Measurements from ENCODE around the gene MRPS10.

DNA sequence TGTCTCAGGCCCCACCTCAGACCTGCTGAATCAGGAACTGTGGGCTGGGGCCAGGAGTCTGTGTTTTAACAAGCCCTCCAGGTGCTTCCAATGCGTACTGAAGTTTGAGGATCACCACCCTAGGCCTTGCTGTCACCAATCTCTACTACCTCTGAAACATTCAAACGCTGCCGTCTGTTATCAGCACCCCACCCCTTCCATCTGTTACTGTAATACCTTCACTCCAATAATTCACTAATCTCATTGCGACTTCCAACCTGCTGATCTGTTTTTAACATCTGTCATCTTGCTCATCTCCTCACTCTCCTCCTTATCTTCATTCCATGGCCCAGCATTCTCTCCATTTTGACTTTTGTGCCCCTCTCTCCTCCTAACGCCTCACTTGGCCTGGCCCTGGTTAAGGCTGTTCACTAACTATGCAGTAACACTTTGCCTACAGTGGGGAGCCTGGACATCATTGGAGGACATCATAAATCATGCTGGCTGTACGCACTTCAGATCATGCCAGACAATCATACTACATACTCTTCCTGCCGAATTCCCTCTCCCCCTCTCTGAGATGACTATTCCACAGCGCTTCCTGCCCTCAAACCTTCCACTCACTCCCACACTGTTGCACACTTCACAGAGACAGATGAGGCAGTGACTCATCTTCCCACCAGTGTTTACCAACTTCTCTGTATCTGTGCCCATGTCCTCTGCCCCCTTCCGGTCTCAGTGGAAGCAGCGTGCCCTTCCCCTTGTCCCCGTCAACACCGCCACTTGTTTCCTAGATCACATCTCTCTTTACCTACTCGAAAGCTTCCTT lies 19.9 kb downstream of the MRPS10 start:
- TF ChIP-seq, protein P1, sequence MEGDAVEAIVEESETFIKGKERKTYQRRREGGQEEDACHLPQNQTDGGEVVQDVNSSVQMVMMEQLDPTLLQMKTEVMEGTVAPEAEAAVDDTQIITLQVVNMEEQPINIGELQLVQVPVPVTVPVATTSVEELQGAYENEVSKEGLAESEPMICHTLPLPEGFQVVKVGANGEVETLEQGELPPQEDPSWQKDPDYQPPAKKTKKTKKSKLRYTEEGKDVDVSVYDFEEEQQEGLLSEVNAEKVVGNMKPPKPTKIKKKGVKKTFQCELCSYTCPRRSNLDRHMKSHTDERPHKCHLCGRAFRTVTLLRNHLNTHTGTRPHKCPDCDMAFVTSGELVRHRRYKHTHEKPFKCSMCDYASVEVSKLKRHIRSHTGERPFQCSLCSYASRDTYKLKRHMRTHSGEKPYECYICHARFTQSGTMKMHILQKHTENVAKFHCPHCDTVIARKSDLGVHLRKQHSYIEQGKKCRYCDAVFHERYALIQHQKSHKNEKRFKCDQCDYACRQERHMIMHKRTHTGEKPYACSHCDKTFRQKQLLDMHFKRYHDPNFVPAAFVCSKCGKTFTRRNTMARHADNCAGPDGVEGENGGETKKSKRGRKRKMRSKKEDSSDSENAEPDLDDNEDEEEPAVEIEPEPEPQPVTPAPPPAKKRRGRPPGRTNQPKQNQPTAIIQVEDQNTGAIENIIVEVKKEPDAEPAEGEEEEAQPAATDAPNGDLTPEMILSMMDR (IDR thresholded peaks at IDR 0.05) = no peak
- TF ChIP-seq POLR2AphosphoS5 (IDR thresholded peaks at IDR 0.05) (no peak), POLR2A (IDR thresholded peaks at IDR 0.05; ENCODE audit: low read depth) (no peak)

Measured in esophagus muscularis mucosa (tissue), 3 donors.